ENCODE data around the gene RSF1. TPM values are rescaled to one million over a fixed set of nuclear protein-coding genes. Genes with fewer than 3 reads are reported as not detected.
"Not testable (repeated sequence)": the region's sequence is repeated elsewhere in the genome, so short reads cannot be mapped to it uniquely, and the experiment has no call there.

The RSF1 gene
- polyA plus RNA-seq, 3 donors from 2014 or later, result 16.4 to 50.2 (median 37.0) TPM

DNA sequence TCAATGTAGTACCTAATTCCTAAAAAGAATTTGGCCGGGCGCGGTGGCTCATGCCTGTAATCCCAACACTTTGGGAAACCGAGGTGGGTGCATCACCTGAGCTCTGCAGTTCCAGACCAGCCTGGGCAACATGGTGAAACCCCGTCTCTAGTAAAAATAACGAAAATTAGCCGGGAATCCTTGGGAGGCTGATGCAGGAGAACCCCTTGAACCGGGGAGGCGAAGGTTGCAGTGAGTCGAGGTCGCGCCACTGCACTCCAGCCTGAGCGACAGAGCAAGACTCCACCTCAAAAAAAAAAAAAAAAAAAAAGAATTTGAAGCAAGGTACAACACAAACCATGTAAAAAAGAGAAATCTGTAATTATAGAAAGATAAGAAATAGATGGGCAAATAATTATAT lies 1.6 kb upstream of the RSF1 start:
- not testable (repeated sequence) for H3K4me3 Mint-ChIP-seq, H3K27ac Mint-ChIP-seq, DNase-seq, H3K9me3 Mint-ChIP-seq, H3K36me3 Mint-ChIP-seq
- peaks cover 0 to 14% (median 5%) of the 10 kb centered on the region in 3 donors for H3K27me3 Mint-ChIP-seq (ENCODE audit: low read depth in 3 of 3)
- peaks cover 26 to 36% of the 10 kb centered on the region in 2 donors for H3K4me1 Mint-ChIP-seq

DNA sequence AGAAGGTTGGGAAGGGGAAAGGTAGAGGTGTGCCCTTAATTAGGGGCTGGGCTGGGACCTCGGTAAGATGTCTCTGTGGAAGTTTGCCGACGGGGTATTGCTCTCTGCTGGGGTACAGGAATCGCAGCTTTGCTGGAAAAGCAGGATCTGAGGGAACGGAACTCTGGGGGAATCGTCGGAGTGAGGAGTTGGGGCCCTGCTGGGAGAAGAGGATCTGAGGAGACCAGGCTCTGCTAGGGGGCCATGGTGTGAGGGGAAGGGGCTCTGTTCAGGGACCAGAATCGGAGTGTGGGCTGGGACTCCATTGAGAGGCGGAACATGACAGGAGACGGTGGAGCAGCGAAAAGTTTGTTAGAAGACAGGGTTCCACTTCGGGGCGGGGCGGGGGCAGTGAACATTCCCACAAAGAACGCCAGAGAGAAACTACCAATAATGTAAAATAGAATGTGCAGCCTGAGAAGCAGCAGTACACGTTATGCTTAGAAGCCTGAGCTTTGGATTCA lies 878 bp upstream of the RSF1 start:
- Mint-ChIP-seq H3K27ac (peak overlapping the region; percentile 85 to 96 (median 90)), H3K27me3 (ENCODE audit: low read depth in 3 of 3) (peaks cover 2 to 14% (median 5%) of the 10 kb centered on the region in 3 donors), H3K4me3 (peak overlapping the region; percentile 97 to 100 (median 99)), H3K9me3 (no peaks in the 10 kb centered on the region), H3K4me1 (peaks cover 32 to 43% of the 10 kb centered on the region in 2 donors), H3K36me3 (no peaks in the 10 kb centered on the region)
- peak in 2 of 3 donors; percentile 2 to 13 for DNase-seq

DNA sequence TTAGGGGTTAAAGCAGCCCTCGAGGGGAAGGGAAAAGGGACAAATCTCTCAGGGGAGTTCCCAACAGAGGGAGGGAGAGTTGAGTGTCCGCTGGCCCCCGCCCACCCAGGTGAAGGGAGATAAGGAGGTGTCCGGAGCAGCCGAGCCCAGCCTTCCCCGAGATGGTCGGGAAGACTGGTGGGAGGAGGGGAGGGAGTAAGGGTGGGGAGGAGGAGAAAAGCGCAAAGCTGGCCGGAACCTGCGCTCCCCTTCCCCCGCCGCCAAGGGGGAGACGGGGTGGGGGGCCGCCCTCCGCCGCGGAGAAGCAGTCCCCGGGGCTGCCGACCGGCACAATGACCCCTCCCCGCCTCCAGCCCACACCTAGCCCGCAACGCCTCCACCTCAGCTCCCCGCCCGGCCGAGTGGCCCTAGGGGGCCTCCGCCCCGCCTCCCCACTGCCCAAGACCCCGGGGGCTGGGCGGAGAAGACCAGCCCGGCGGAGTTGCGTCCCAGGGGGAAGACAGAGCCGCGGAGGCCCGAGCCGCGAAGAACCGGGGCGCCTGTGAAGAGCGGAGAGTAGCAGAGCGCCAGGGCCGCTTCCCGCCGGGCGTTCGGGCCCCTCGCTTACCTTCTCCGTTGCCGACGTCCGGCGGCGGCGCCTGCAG lies 479 bp downstream of the RSF1 start:
- H3K27me3 Mint-ChIP-seq (ENCODE audit: low read depth in 3 of 3), result peaks cover 2 to 14% (median 5%) of the 10 kb centered on the region in 3 donors
- DNase-seq, result peak in 2 of 3 donors; percentile 35 to 36
- H3K4me1 Mint-ChIP-seq, result peaks cover 40 to 57% of the 10 kb centered on the region in 2 donors
- H3K36me3 Mint-ChIP-seq, result no peaks in the 10 kb centered on the region
- peak overlapping the region; percentile 85 to 97 (median 94) for H3K27ac Mint-ChIP-seq
- H3K4me3 Mint-ChIP-seq, result peak overlapping the region; percentile 97 to 100 (median 99)
- no peaks in the 10 kb centered on the region for H3K9me3 Mint-ChIP-seq

DNA sequence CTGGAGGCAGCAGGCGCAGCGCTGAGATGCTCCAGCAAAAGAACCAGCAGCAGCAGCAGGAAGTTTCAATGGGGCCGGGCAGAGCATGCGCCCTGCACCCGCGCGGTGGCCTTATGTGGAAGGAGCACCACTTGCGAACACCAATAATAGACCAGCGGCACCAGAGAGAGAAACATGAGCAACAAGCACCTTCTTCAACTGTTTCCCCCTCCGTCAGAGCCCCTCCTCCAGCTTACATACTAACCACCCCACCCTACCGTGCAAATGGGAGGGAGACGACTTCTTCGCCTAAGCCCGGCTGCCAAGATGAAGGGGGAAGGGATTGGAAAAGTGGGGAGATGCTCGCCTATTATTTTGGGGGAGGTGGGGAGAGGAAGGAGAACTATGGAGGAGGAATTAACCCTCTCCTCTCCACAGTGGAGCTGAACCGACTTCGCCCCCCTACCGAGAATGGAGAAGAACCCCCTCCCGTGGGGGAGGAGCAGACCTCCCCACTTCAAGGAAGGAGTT lies 1.1 kb downstream of the RSF1 start:
- H3K4me3 Mint-ChIP-seq, result peak overlapping the region; percentile 97 to 100 (median 99)
- no peaks in the 10 kb centered on the region for H3K36me3 Mint-ChIP-seq
- DNase-seq, result peak; percentile 75 to 81 (median 76)
- H3K9me3 Mint-ChIP-seq, result no peaks in the 10 kb centered on the region
- H3K27me3 Mint-ChIP-seq (ENCODE audit: low read depth in 3 of 3), result peaks cover 4 to 14% (median 5%) of the 10 kb centered on the region in 3 donors
- H3K4me1 Mint-ChIP-seq, result peaks cover 43 to 62% of the 10 kb centered on the region in 2 donors
- peak overlapping the region; percentile 85 to 97 (median 94) for H3K27ac Mint-ChIP-seq

DNA sequence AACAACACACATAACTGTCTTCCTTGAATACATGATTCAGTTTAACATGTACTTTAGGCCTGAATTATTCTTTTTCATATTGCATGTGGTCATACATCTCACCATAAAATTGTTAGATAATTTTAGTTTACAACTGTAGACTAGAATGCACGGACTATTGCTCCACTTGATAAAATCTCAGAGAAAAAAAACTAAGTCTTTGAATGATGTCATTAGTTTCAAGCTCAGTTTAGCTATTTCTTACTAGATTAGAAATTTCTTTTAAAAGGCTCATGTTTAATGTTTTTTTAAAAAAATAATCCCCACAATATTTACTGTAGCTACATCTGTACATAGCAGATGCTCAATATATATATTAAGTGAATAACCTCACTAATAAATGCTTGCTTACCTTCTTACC lies 5.1 kb downstream of the RSF1 start:
- H3K4me1 Mint-ChIP-seq, result peaks cover 57 to 79% of the 10 kb centered on the region in 2 donors
- H3K27me3 Mint-ChIP-seq (ENCODE audit: low read depth in 3 of 3), result peaks cover 5 to 6% (median 6%) of the 10 kb centered on the region in 3 donors
- peaks cover 4 to 8% (median 5%) of the 10 kb centered on the region in 3 donors for H3K36me3 Mint-ChIP-seq
- H3K4me3 Mint-ChIP-seq, result no peak overlapping the region
- H3K9me3 Mint-ChIP-seq, result no peaks in the 10 kb centered on the region
- no peak overlapping the region for H3K27ac Mint-ChIP-seq
- DNase-seq, result no peak

DNA sequence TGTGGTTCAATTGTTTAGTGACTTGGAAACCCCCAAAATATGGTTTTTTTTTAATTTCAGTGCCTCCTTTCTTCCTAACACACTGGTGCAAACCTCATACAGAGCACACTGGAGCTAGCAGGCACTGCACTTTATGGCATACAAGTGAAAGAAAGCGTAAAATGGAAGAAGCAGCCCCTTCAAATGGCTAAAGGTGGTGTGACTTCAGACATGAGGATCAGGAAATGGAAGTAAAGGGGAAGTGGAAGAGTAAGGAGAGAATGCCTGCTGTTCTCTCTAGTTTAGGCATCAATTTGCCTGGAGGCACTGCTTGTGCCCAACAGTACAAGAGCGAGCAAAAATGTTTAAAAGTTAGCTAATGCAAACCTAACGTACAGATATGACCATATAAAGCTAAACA lies 5.7 kb downstream of the RSF1 start:
- Mint-ChIP-seq H3K4me3 (no peak overlapping the region), H3K36me3 (peaks cover 4 to 8% (median 5%) of the 10 kb centered on the region in 3 donors), H3K9me3 (no peaks in the 10 kb centered on the region), H3K4me1 (peaks cover 62 to 85% of the 10 kb centered on the region in 2 donors), H3K27me3 (ENCODE audit: low read depth in 3 of 3) (peaks cover 3 to 6% (median 5%) of the 10 kb centered on the region in 3 donors), H3K27ac (peak overlapping the region in 1 of 6 donors; percentile 74)
- no peak for DNase-seq

DNA sequence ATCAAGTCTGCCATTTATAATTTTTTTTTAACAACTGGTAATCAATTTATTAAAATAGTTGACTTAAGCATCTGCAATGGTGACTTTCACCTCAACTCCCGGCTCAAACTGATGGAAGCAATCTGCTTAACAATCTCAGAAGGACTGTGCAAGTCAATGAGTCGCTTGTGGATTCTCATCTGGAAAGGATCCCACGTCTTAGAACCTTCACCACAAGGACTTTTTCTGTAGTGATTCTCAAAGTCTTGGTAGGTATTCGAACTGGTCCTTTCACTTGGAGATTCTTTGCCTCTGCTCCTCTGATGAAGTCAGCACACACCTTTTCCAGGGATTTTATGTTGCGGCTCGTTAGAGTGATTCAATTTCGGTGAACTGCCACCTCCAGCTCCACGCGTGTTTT lies 7.3 kb downstream of the RSF1 start:
- DNase-seq, result no peak
- Mint-ChIP-seq H3K4me1 (peaks cover 58 to 81% of the 10 kb centered on the region in 2 donors), H3K4me3 (no peak overlapping the region), H3K27ac (no peak overlapping the region), H3K36me3 (peaks cover 4 to 8% (median 5%) of the 10 kb centered on the region in 3 donors), H3K27me3 (ENCODE audit: low read depth in 3 of 3) (peaks cover 0 to 6% (median 0%) of the 10 kb centered on the region in 3 donors), H3K9me3 (no peaks in the 10 kb centered on the region)

DNA sequence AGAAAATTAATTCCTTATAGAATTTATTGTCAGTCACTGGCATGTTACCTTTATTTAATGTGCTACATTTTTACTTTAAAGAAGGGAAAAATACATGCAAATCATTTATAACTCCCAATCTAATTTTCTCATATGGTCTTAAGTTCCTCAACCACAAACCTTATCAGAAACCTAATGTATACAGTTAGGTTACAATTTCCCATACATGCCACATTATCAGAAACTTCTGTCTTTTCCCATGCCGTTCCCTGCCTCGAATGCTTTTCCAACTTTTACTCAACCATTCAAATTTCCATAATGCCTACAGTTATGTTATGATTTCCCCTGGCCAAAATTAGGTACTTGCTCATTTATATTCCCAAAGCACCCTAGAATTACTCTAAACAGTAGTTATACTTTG lies 13.5 kb downstream of the RSF1 start:
- no peaks in the 10 kb centered on the region for H3K27me3 Mint-ChIP-seq (ENCODE audit: low read depth in 3 of 3)
- no peaks in the 10 kb centered on the region for H3K9me3 Mint-ChIP-seq
- peaks cover 3 to 5% (median 4%) of the 10 kb centered on the region in 3 donors for H3K36me3 Mint-ChIP-seq
- no peak overlapping the region for H3K4me3 Mint-ChIP-seq
- H3K4me1 Mint-ChIP-seq, result peaks cover 57 to 76% of the 10 kb centered on the region in 2 donors
- peak overlapping the region in 3 of 6 donors; percentile 4 to 69 (median 34) for H3K27ac Mint-ChIP-seq
- no peak for DNase-seq

DNA sequence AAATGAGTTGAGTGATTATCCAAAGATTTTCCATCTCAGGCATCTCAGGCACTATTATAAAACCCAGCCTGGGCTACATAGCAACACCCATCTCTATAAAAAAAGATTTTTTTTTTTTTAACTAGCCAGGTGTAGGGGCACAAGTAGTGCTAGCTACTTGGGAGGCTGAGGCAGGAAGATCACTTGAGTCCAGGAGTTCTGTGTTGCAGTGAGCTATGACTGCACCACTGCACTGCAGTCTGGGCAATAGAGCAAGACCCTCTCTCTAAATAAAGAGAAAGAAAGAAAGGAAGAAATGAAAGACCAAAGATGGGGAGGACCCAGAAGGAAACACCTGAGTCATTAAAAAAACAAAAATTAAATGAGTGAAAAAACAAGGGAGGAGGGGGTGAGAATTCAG lies 14.1 kb downstream of the RSF1 start:
- DNase-seq, result no peak
- Mint-ChIP-seq H3K36me3 (peaks cover 2 to 3% (median 3%) of the 10 kb centered on the region in 3 donors), H3K4me1 (peaks cover 59 to 79% of the 10 kb centered on the region in 2 donors), H3K9me3 (no peaks in the 10 kb centered on the region), H3K4me3 (no peak overlapping the region), H3K27me3 (ENCODE audit: low read depth in 3 of 3) (no peaks in the 10 kb centered on the region), H3K27ac (peak overlapping the region in 2 of 6 donors; percentile 7 to 13)

DNA sequence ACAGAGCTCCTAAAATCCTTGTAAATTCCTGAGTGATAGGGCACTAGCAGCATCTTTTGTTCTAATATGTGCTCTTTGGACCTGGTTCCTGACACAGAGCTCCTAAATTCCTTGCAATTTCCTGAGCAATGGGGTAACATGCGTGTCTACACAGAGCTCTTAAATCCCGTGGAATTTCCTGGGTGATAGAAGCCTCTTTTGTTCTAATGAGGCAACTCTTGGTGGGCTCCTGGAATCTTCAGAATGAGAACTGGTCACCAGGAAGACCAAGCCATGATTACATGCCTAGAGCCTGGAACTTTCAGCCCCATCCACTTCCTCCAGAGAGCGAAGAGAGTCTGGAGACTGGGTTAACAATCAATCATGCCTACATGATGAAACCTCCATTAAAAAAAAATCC lies 19.0 kb downstream of the RSF1 start:
- H3K9me3 Mint-ChIP-seq, result no peaks in the 10 kb centered on the region
- peaks cover 0 to 3% (median 0%) of the 10 kb centered on the region in 3 donors for H3K27me3 Mint-ChIP-seq (ENCODE audit: low read depth in 3 of 3)
- peaks cover 70 to 86% of the 10 kb centered on the region in 2 donors for H3K4me1 Mint-ChIP-seq
- H3K27ac Mint-ChIP-seq, result peak overlapping the region in 5 of 6 donors; percentile 11 to 74 (median 54)
- no peaks in the 10 kb centered on the region for H3K36me3 Mint-ChIP-seq
- DNase-seq, result no peak
- H3K4me3 Mint-ChIP-seq, result no peak overlapping the region

DNA sequence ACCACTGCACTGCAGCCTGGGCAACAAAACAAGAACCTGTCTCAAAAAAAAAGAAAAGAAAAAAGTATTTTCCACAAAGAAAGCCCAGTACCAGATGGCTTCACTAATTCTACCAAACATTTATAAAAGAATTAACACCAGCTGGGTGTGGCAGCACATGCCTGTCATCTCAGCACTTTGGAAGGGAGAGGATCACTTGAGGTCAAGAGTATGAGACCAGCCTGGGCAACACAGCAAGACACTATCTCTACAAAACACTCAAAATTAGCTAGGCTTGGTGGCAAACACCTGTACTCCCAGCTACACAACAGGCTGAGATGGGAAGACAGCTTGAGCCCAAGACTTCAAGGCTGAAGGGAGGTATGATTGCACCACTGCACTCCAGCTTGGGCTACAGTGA lies 20.1 kb downstream of the RSF1 start:
- H3K4me1 Mint-ChIP-seq, result peaks cover 73 to 87% of the 10 kb centered on the region in 2 donors
- H3K4me3 Mint-ChIP-seq, result peak overlapping the region in 2 of 5 donors; percentile 27 to 40
- H3K27ac Mint-ChIP-seq, result peak overlapping the region; percentile 25 to 89 (median 55)
- H3K9me3 Mint-ChIP-seq, result no peaks in the 10 kb centered on the region
- H3K36me3 Mint-ChIP-seq, result no peaks in the 10 kb centered on the region
- H3K27me3 Mint-ChIP-seq (ENCODE audit: low read depth in 3 of 3), result peaks cover 0 to 3% (median 0%) of the 10 kb centered on the region in 3 donors
- no peak for DNase-seq

DNA sequence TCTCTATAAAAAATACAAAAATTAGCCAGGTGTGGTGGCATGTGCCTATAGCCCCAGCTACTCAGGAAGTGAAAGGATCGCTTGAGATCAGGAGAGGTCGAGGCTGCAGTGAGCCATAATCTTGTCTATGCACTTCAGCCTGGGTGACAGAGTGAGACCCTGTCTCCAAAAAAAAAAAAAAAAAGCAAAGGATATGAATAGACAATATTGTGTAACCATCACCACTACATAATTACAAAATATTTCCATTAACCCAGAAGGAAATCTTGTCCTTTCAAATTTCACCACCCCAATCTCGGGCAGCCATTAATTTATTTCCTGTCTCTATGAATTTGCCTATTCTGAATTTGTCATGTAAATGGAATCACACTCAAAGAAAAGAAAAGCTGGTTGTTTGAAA lies 21.2 kb downstream of the RSF1 start:
- DNase-seq, result no peak
- Mint-ChIP-seq H3K27ac (peak overlapping the region in 5 of 6 donors; percentile 10 to 62 (median 56)), H3K27me3 (ENCODE audit: low read depth in 3 of 3) (peaks cover 0 to 3% (median 0%) of the 10 kb centered on the region in 3 donors), H3K36me3 (no peaks in the 10 kb centered on the region), H3K4me1 (peaks cover 78 to 93% of the 10 kb centered on the region in 2 donors), H3K4me3 (peak overlapping the region in 1 of 5 donors; percentile 13), H3K9me3 (no peaks in the 10 kb centered on the region)

DNA sequence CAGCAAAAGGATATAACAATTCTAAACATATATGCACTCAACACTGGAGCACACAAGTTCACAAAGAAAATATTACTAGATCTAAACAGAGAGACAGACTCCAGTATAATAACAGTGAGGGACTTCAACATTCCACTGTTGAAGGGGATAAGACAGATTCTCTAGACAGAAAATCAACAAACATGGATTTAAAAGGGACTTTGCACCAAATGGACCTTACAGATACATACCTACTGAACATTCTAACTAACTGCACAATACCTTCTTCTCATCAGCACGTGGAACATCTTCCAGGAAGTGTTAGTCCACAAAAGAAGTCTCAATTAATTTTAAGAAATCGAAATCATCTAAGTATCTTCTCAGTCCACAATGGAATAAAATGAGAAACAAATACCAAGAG lies 26.6 kb downstream of the RSF1 start:
- Mint-ChIP-seq H3K27me3 (ENCODE audit: low read depth in 3 of 3) (peaks cover 2 to 3% (median 2%) of the 10 kb centered on the region in 3 donors), H3K9me3 (no peaks in the 10 kb centered on the region), H3K27ac (peak overlapping the region in 2 of 6 donors; percentile 10 to 20), H3K4me3 (peak overlapping the region in 1 of 5 donors; percentile 5), H3K36me3 (peaks cover 0 to 20% (median 8%) of the 10 kb centered on the region in 3 donors), H3K4me1 (peaks cover 92 to 99% of the 10 kb centered on the region in 2 donors)
- no peak for DNase-seq

DNA sequence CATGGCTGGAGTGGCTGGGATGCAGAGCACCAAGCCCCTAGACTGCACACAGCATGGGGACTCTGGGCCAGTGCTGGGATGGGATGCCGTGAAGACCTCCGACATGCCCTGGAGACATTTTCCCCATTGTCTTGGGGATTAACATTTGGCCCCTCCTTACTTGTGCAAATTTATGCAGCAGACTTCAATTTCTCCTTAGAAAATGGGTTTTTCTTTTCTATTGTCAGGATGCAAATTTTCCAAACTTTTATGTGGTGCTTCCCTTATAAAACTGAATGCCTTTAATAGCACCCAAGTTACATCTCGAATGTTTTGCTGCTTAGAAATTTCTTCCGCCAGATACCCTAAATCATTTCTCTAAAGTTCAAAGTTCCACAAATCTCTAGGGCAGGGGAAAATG lies 29.2 kb downstream of the RSF1 start:
- Mint-ChIP-seq H3K36me3 (peaks cover 0 to 20% (median 8%) of the 10 kb centered on the region in 3 donors), H3K4me3 (no peak overlapping the region), H3K27ac (peak overlapping the region in 1 of 6 donors; percentile 60), H3K9me3 (no peaks in the 10 kb centered on the region), H3K4me1 (peaks cover 96 to 99% of the 10 kb centered on the region in 2 donors), H3K27me3 (ENCODE audit: low read depth in 3 of 3) (peaks cover 0 to 3% (median 2%) of the 10 kb centered on the region in 3 donors)
- DNase-seq, result no peak

Data from immature natural killer cell (primary cell).